Osteoblast (primary cell): ENCODE data around the gene CEP85. TPM values are rescaled to one million over a fixed set of nuclear protein-coding genes. Genes with fewer than 3 reads are reported as not detected.
A peak's percentile ranks its signal among the peaks of the same experiment; 100 is the strongest.
"Not testable (repeated sequence)": the region's sequence is repeated elsewhere in the genome, so short reads cannot be mapped to it uniquely, and the experiment has no call there.

ENCODE experiments used
- DNase-seq: peaks from one replicate; pipeline ENCODE4 v3.0.0; 2011; ENCODE audit warnings: low spot score, mixed read lengths; ENCODE audit not compliant: insufficient read length; ENCODE audit errors: missing footprints
- H2AFZ ChIP-seq: 2 replicates; pipeline ENCODE4 v1.6.0; 2011; ENCODE audit warnings: mild to moderate bottlenecking, low read length
- H3K27ac ChIP-seq: 2 replicates; pipeline ENCODE4 v1.5.1; 2011; ENCODE audit warnings: mild to moderate bottlenecking, low read depth, low read length, moderate library complexity
- H3K27me3 ChIP-seq: 2 replicates; pipeline ENCODE4 v1.6.0; 2012; ENCODE audit warnings: mild to moderate bottlenecking, control low read depth, inconsistent platforms, low read length, moderate library complexity; ENCODE audit not compliant: insufficient read depth
- H3K36me3 ChIP-seq: 2 replicates; pipeline ENCODE4 v1.5.1; 2011; ENCODE audit warnings: mild to moderate bottlenecking, low read length, control low read depth, moderate library complexity; ENCODE audit not compliant: insufficient read depth
- H3K4me1 ChIP-seq: 2 replicates; pipeline ENCODE4 v1.5.1; 2011; ENCODE audit warnings: mild to moderate bottlenecking, low read length, control low read depth, moderate library complexity; ENCODE audit not compliant: insufficient read depth
- H3K4me2 ChIP-seq: 2 replicates; pipeline ENCODE4 v1.6.0; 2011; ENCODE audit warnings: mild to moderate bottlenecking, low read length; ENCODE audit not compliant: insufficient read depth
- H3K4me3 ChIP-seq: fragments of 200-600 bp; sonication (generic); 3 replicates; pipeline ENCODE4 v1.5.1; 2012; ENCODE audit warnings: mild to moderate bottlenecking, low read length, inconsistent platforms; ENCODE audit not compliant: insufficient read depth
- H3K79me2 ChIP-seq: 2 replicates; pipeline ENCODE4 v1.6.0; 2012; ENCODE audit warnings: mild to moderate bottlenecking, low read length, control low read depth, inconsistent platforms; ENCODE audit not compliant: insufficient read depth
- H3K9me3 ChIP-seq: 2 replicates; pipeline ENCODE4 v1.5.1; 2011; ENCODE audit warnings: low read depth, low read length, control low read depth
- H4K20me1 ChIP-seq: 2 replicates; pipeline ENCODE4 v1.6.0; 2012; ENCODE audit warnings: mild to moderate bottlenecking, low read length, control low read depth; ENCODE audit not compliant: insufficient read depth
- CTCF ChIP-seq: IDR thresholded peaks from 2 replicates; pipeline ENCODE4 v1.5.1; 2011; ENCODE audit warnings: mild to moderate bottlenecking, low read depth, low read length, moderate library complexity; ENCODE audit errors: extremely low read depth
- total RNA-seq: library from RNA; depleted of rRNA; stranded (reverse); fragments of >200 nt; gene quantifications from 2 replicates; pipeline ENCODE4 v1.2.3, GENCODE V29; 2012

Gene CEP85
- total RNA-seq, 1 donor = 8.0 TPM

GRCh38 chr1:26306290-26307229, 72.6 kb downstream of the CEP85 start, which contains the start of gene UBXN11:
UBXN11 (minus strand) TSS chr1:26306636; CDS start chr1:26302883, 3,753 bp downstream.
- peaks cover 13% of the 10 kb centered on the region for H3K79me2 ChIP-seq
- no peaks in the 10 kb centered on the region for H3K9me3 ChIP-seq
- H3K36me3 ChIP-seq = no peaks in the 10 kb centered on the region
- no peaks in the 10 kb centered on the region for H4K20me1 ChIP-seq
- peaks cover 24% of the 10 kb centered on the region for H3K4me1 ChIP-seq
- peak within 1 kb of the TSS; percentile 96 for H2AFZ ChIP-seq
- peak within 1 kb of the TSS; percentile 86 for H3K4me3 ChIP-seq
- H3K27me3 ChIP-seq = no peaks in the 10 kb centered on the region
- H3K27ac ChIP-seq = peak within 1 kb of the TSS; percentile 65
- DNase-seq = peak; percentile 99
- H3K4me2 ChIP-seq = peak within 1 kb of the TSS; percentile 78
- no peak for TF ChIP-seq CTCF

GRCh38 chr1:26307363-26307781, 73.4 kb downstream of the CEP85 start:
- Histone ChIP-seq H3K79me2 (peaks cover 11% of the 10 kb centered on the region), H4K20me1 (no peaks in the 10 kb centered on the region), H3K27me3 (no peaks in the 10 kb centered on the region), H3K4me2 (peak overlapping the region; percentile 78), H3K9me3 (no peaks in the 10 kb centered on the region), H3K4me1 (peaks cover 23% of the 10 kb centered on the region), H2AFZ (peak overlapping the region; percentile 80), H3K27ac (no peak overlapping the region), H3K36me3 (no peaks in the 10 kb centered on the region), H3K4me3 (peak overlapping the region; percentile 86)
- no peak for TF ChIP-seq CTCF
- DNase-seq = peak; percentile 38

GRCh38 chr1:26307966-26308899, 74.2 kb downstream of the CEP85 start:
- not testable (repeated sequence) for H3K4me2 ChIP-seq, H3K9me3 ChIP-seq, H3K27ac ChIP-seq, H4K20me1 ChIP-seq, H3K36me3 ChIP-seq, H3K27me3 ChIP-seq, H3K4me3 ChIP-seq
- peaks cover 11% of the 10 kb centered on the region for H3K79me2 ChIP-seq
- H2AFZ ChIP-seq = peak overlapping the region; percentile 25
- H3K4me1 ChIP-seq = peaks cover 14% of the 10 kb centered on the region
- DNase-seq = peak; percentile 46

GRCh38 chr1:26314501-26314900, 80.5 kb downstream of the CEP85 start:
- H3K4me1 ChIP-seq = no peaks in the 10 kb centered on the region
- H3K36me3 ChIP-seq = no peaks in the 10 kb centered on the region
- no peak overlapping the region for H3K4me2 ChIP-seq
- no peak overlapping the region for H2AFZ ChIP-seq
- no peak overlapping the region for H3K27ac ChIP-seq
- peaks cover 10% of the 10 kb centered on the region for H3K27me3 ChIP-seq
- no peak for TF ChIP-seq CTCF
- no peak overlapping the region for H3K4me3 ChIP-seq
- H3K79me2 ChIP-seq = no peaks in the 10 kb centered on the region
- H4K20me1 ChIP-seq = no peaks in the 10 kb centered on the region
- DNase-seq = no peak
- no peaks in the 10 kb centered on the region for H3K9me3 ChIP-seq
